22Rv1 (cell line): ENCODE data around the gene EYS.

Experiments used
- H3K27ac ChIP-seq: fragments of 450-650 bp; 2 replicates; pipeline ENCODE4 v1.5.1; 2017
- ZFX ChIP-seq: fragments of 450-650 bp; IDR thresholded peaks from 2 replicates; pipeline ENCODE4 v1.6.1; 2017; ENCODE audit warnings: antibody characterized with exemption, borderline replicate concordance
- TF ChIP-seq, protein P1 (sequence below): fragments of 450-650 bp; IDR thresholded peaks from 2 replicates; pipeline ENCODE4 v1.5.1; 2017; ENCODE audit warnings: mild to moderate bottlenecking

Gene EYS

GRCh38 chr6:64270083-64270482, 1436.9 kb downstream of the EYS start:
- no peak overlapping the region for H3K27ac ChIP-seq
- TF ChIP-seq ZFX, result no peak

GRCh38 chr6:64266351-64266821, 1440.6 kb downstream of the EYS start:
- no peak overlapping the region for H3K27ac ChIP-seq
- TF ChIP-seq, protein P1, sequence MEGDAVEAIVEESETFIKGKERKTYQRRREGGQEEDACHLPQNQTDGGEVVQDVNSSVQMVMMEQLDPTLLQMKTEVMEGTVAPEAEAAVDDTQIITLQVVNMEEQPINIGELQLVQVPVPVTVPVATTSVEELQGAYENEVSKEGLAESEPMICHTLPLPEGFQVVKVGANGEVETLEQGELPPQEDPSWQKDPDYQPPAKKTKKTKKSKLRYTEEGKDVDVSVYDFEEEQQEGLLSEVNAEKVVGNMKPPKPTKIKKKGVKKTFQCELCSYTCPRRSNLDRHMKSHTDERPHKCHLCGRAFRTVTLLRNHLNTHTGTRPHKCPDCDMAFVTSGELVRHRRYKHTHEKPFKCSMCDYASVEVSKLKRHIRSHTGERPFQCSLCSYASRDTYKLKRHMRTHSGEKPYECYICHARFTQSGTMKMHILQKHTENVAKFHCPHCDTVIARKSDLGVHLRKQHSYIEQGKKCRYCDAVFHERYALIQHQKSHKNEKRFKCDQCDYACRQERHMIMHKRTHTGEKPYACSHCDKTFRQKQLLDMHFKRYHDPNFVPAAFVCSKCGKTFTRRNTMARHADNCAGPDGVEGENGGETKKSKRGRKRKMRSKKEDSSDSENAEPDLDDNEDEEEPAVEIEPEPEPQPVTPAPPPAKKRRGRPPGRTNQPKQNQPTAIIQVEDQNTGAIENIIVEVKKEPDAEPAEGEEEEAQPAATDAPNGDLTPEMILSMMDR, result no peak
- TF ChIP-seq ZFX, result no peak

- TF ChIP-seq, protein P1, result no peak
- TF ChIP-seq ZFX, result no peak
- no peak overlapping the region for H3K27ac ChIP-seq
These were observed 1443.2 kb downstream of the EYS start for GRCh38 chr6:64263778-64264177.

GRCh38 chr6:64259372-64259771, 1447.7 kb downstream of the EYS start:
- no peak overlapping the region for H3K27ac ChIP-seq
- TF ChIP-seq, protein P1, result no peak
- TF ChIP-seq ZFX, result no peak

- H3K27ac ChIP-seq, result no peak overlapping the region
- no peak for TF ChIP-seq ZFX
- TF ChIP-seq, protein P1, result no peak
These were observed 1448.3 kb downstream of the EYS start for GRCh38 chr6:64258752-64259151.

- no peak overlapping the region for H3K27ac ChIP-seq
- no peak for TF ChIP-seq ZFX
- TF ChIP-seq, protein P1, result no peak
These were observed 1448.7 kb downstream of the EYS start for GRCh38 chr6:64258302-64258701.

- H3K27ac ChIP-seq, result no peak overlapping the region
- no peak for TF ChIP-seq ZFX
- TF ChIP-seq, protein P1, result no peak
These were observed 1449.4 kb downstream of the EYS start for GRCh38 chr6:64257586-64257985.

- no peak for TF ChIP-seq ZFX
- TF ChIP-seq, protein P1, result no peak
- H3K27ac ChIP-seq, result no peak overlapping the region
These were observed 1450.5 kb downstream of the EYS start for GRCh38 chr6:64256483-64256882.
